Central memory CD8-positive, alpha-beta T cell (primary cell): Measurements from ENCODE around the gene PAQR8.
"Not testable (repeated sequence)": the region's sequence is repeated elsewhere in the genome, so short reads cannot be mapped to it uniquely, and the experiment has no call there.

Experiments used
- ATAC-seq: fragments of 150-1000 bp; cut with Tn5 transposase; replicated peaks from 2 replicates; pipeline ENCODE4 v1.10.0; 2022; ENCODE audit warnings: mild to moderate bottlenecking, moderate FRiP score, moderate number of reproducible peaks; ENCODE audit not compliant: poor library complexity, severe bottlenecking; ENCODE audit errors: extremely low read depth
- DNase-seq, 2 donors: peaks; one replicate each; pipeline ENCODE4 v3.0.0; 2021; ENCODE audit warnings: low spot score in 2 of 2
- H3K27ac Mint-ChIP-seq: one replicate; pipeline ENCODE4 v1.8.0; 2022; ENCODE audit warnings: low read depth, mild to moderate bottlenecking, moderate library complexity, mixed read lengths
- H3K27me3 Mint-ChIP-seq: one replicate; pipeline ENCODE4 v1.8.0; 2022; ENCODE audit warnings: mixed read lengths
- H3K36me3 Mint-ChIP-seq: one replicate; pipeline ENCODE4 v1.8.0; 2022; ENCODE audit warnings: mild to moderate bottlenecking, moderate library complexity, mixed read lengths; ENCODE audit not compliant: insufficient read depth
- H3K4me1 Mint-ChIP-seq: one replicate; pipeline ENCODE4 v1.8.0; 2022; ENCODE audit warnings: mixed read lengths
- H3K4me3 Mint-ChIP-seq: one replicate; pipeline ENCODE4 v1.8.0; 2022; ENCODE audit warnings: mild to moderate bottlenecking, moderate library complexity, mixed read lengths
- H3K9me3 Mint-ChIP-seq: one replicate; pipeline ENCODE4 v1.8.0; 2022; ENCODE audit warnings: mixed read lengths

Gene PAQR8

DNA sequence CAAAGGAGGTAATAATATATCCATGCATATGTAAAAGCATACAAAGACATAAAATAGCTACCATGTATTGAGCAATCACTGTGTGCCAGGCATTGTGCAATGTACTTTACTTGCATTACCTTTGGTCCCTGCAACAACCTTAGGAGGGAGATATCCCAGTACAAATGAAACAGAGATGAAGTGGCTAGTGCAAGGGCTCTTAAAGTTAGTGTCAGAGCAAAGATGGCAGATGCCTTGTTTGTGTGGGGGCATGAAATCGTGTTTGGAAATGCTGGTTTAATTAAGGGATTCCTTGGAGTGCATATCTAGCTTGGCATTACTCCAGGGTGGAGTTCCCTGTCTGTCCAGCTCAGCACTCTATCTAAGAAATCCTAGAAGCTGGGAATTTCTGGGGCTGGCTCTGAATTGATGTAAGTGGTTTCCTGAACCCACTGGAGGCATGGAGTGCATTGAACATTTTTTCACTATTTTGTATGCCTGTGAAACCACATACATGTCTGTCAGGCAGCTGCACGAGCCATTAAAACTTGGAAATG, 9.8 kb downstream of the PAQR8 start:
- H3K9me3 Mint-ChIP-seq, result peaks cover 14% of the 10 kb centered on the region
- H3K4me1 Mint-ChIP-seq, result peaks cover 90% of the 10 kb centered on the region
- ATAC-seq, result no peak
- no peak overlapping the region for H3K4me3 Mint-ChIP-seq
- H3K27me3 Mint-ChIP-seq, result no peaks in the 10 kb centered on the region
- peaks cover 16% of the 10 kb centered on the region for H3K36me3 Mint-ChIP-seq
- no peak for DNase-seq
- no peak overlapping the region for H3K27ac Mint-ChIP-seq

DNA sequence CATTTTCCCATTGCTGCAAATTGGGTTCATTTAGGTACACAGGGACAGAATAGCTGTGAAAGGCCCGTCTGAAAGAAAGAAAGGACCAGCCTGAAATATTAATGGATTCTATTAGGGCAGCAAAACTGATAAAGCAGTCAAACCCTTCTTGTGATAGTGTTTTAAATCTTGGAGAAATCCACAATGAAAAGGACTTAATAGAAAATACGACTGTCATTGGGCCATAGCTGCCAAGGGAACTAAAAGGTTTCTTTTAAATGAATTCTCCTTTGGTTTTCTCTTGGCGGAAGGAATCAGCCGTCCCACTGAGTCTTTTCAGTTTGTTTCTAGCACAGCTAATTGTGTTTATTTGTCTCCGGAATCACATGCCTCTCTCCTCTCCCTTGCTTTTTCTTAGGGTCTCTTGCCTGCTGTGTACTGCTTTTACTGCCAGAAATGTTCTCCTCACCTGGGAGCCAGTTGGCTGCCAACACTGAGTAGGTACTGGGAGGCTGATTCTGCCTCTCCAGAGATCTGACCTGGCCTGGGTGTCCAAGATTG, 11.3 kb downstream of the PAQR8 start:
- no peak for DNase-seq
- ATAC-seq, result no peak
- no peaks in the 10 kb centered on the region for H3K27me3 Mint-ChIP-seq
- H3K9me3 Mint-ChIP-seq, result peaks cover 14% of the 10 kb centered on the region
- H3K4me3 Mint-ChIP-seq, result no peak overlapping the region
- H3K4me1 Mint-ChIP-seq, result peaks cover 92% of the 10 kb centered on the region
- peaks cover 10% of the 10 kb centered on the region for H3K36me3 Mint-ChIP-seq
- no peak overlapping the region for H3K27ac Mint-ChIP-seq

DNA sequence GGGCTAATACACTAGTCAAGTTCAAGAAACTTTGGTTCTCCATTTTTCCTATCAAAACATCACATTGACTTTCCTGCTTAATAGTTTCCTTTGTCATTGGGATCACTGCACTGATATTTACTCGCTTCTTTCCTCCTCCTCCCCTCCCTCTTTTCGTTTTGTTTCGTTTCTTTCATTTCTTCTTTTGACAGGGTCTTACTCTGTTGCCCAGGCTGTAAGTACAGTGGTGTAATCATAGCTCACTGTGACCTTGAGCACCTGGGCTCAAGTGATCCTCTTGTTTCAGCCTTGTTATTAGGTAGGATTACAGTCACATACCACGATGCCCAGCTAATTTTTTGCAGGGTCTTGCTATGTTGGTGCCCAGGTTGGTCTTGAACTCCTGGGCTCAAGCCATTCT, 12.3 kb downstream of the PAQR8 start:
- no peak overlapping the region for H3K4me3 Mint-ChIP-seq
- H3K9me3 Mint-ChIP-seq, result peaks cover 14% of the 10 kb centered on the region
- H3K27me3 Mint-ChIP-seq, result no peaks in the 10 kb centered on the region
- H3K4me1 Mint-ChIP-seq, result peaks cover 88% of the 10 kb centered on the region
- peaks cover 10% of the 10 kb centered on the region for H3K36me3 Mint-ChIP-seq
- ATAC-seq, result no peak
- H3K27ac Mint-ChIP-seq, result no peak overlapping the region
- DNase-seq, result no peak

DNA sequence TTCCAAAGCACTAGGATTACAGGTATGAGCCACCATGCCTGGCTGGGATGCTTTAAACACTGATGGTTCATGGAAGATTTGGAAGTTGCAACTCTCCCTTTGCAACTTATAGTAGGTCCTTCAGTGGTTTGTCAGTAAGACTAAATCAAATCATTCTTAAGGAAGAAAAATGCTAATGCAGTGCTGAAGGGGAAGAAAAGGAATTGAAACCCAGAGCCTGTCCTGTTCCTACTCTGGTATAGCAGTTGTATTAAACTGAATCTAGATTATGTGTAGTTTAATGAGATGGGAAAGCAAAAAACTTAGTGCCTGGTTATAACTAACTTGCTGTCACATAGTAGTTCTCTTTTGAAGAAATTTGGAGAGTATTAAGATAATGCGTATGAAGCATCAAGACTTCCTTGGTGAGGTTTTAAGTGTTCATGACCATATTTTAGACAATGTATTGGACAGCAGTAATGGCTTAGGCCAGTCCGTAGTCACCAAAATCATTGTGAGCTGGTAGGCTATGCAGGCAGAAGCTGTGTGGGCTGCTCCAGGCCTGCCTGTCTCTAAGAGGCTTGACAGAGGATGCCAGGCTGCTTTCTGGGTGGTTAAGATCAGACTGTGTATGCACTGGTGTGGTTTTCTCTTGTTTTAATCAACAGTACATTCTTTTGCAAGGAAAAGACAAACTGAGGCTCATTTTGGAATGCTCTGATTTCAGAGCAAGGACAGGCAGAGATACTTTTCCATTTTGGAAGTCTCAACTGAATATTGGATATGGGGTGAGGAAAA, 14.0 kb downstream of the PAQR8 start:
- peak; percentile 75 for ATAC-seq
- peak overlapping the region; percentile 47 for H3K4me3 Mint-ChIP-seq

DNA sequence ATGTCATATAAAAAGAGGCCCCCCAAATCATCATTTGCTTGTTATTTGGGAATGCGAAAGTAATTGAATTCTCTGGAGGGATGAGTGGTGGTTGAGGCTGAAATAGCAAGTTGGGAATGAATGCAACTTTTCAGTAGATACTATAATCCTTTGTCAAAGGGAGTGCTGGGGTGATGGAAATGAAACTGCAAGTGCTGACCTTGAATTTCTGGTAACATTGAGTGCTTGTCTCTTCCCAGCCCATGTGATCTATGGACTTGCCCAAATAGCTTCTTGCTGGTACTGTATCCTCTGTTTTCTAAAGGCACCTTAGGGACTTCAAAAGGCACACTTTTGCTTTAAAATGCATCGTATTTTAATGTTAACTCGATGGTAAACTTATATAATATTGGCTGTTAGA, 14.8 kb downstream of the PAQR8 start:
- Mint-ChIP-seq H3K4me1 (peaks cover 74% of the 10 kb centered on the region), H3K36me3 (peaks cover 12% of the 10 kb centered on the region)
- no peak for ATAC-seq

More for the DNA sequence above, 14.0 kb downstream of the PAQR8 start:
- no peaks in the 10 kb centered on the region for H3K27me3 Mint-ChIP-seq
- peaks cover 80% of the 10 kb centered on the region for H3K4me1 Mint-ChIP-seq
- peaks cover 9% of the 10 kb centered on the region for H3K36me3 Mint-ChIP-seq
- peak overlapping the region; percentile 50 for H3K27ac Mint-ChIP-seq
- H3K9me3 Mint-ChIP-seq, result peaks cover 14% of the 10 kb centered on the region
- no peak for DNase-seq

DNA sequence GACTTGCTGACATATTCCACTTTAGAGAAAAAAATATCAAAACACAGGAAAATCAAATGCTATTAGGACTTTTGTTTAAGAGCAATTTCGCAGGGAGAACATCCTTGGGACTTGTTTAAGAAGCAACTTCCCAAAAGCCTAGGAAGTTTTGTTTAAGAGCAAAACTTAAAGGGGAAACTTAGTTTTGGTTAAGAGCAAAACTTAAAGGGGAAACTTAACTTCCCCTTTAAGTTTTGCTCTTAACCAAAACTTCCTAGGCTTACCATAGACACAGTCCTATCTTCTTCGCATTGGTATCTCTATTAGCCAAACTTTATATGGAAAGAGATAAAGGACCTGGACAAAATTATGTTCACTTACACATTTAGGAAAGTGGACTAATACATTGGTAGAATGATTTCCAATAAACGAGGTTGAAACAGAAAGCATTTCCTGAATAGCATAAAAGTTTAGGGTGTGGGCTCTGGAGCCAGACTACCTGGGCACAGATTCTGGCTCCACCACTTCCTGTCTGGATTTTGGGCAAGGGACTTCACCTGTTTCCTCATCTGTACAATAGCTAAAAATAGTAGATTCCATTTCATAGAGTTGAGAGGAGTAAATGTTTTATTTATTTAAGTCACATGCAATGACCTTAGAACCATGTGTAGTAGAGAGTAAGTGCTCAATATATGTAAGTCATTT, 15.7 kb downstream of the PAQR8 start:
- H3K4me3 Mint-ChIP-seq, result no peak overlapping the region
- H3K27ac Mint-ChIP-seq, result peak overlapping the region; percentile 45

More for the DNA sequence above, 14.8 kb downstream of the PAQR8 start:
- no peak for DNase-seq
- Mint-ChIP-seq H3K9me3 (peaks cover 14% of the 10 kb centered on the region), H3K27ac (peak overlapping the region; percentile 45), H3K27me3 (no peaks in the 10 kb centered on the region), H3K4me3 (no peak overlapping the region)

DNA sequence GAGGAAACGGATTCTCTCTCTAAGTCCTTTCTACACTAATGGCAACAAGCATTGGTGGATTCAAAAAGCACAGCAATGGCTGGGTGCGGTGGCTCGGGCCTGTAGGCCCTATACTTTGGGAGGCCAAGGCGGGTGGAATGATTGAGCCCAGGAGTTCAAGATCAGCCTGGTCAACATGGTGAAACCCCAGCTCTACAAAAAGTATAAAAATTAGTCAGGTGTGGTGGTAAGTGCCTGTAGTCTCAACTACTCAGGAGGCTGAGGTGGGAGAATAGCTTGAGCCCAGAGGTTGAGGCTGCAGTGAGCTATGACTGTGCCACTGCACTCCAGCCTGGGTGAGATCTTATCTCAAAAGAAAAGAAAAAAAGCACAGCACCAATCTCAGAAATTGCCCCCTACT, 19.3 kb downstream of the PAQR8 start:
- Mint-ChIP-seq H3K36me3 (peaks cover 7% of the 10 kb centered on the region), H3K9me3 (no peaks in the 10 kb centered on the region), H3K4me1 (peaks cover 57% of the 10 kb centered on the region), H3K27ac (peak overlapping the region; percentile 25), H3K4me3 (no peak overlapping the region), H3K27me3 (no peaks in the 10 kb centered on the region)
- DNase-seq (no peak), ATAC-seq (no peak)

More for the DNA sequence above, 15.7 kb downstream of the PAQR8 start:
- DNase-seq (no peak), ATAC-seq (no peak)
- Mint-ChIP-seq H3K27me3 (no peaks in the 10 kb centered on the region), H3K4me1 (peaks cover 65% of the 10 kb centered on the region), H3K36me3 (peaks cover 12% of the 10 kb centered on the region), H3K9me3 (peaks cover 14% of the 10 kb centered on the region)

DNA sequence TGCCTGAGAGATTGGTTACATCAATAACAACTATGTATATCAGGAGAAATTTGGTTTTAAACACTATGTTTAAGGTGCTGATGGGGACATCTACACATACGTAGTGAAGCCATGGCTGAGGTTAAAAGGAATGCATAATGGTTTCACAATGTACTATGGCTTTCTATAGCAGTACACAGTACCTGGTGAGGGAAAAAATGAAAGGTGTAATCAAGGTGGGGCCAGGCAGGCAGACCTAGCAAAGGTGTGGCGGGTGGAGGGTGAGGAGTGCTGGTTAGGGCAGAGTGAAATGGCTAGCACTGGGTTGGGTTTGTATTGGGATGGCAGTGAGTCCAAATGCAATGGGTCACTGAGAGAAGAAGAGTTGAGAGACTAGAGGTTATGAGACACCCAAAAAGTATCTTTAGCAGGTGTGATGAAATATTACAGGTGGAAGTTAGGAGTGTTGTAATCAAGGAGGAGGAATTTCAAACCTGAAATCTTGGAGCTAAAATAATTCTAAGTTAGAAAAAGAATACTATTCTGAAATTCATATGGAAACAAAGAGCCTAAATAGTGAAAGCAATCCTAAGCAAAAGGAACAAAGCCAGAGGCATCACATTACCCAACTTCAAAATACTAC, 22.3 kb downstream of the PAQR8 start:
- Mint-ChIP-seq H3K4me1 (peaks cover 41% of the 10 kb centered on the region), H3K27me3 (no peaks in the 10 kb centered on the region)

DNA sequence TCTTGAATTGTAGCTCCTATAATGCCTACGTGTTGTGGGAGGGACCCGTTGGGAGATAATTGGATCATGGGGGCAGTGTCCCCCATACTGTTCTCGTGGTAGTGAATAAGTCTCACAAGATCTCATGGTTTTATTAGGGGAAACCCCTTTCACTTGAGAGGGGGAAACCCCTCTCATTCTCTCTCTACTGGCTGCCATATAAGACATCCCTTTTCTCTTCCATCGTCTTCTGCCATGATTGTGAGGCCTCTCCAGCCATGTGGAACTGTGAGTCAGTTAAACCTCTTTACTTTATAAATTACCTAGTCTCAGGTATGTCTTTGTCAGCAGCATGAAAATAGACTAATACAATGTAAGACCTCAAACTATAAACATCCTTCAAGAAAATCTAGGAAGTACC, 23.1 kb downstream of the PAQR8 start:
- peak overlapping the region; percentile 42 for H3K27ac Mint-ChIP-seq
- peaks cover 12% of the 10 kb centered on the region for H3K36me3 Mint-ChIP-seq
- DNase-seq (no peak), ATAC-seq (no peak)
- H3K27me3 Mint-ChIP-seq, result no peaks in the 10 kb centered on the region
- no peak overlapping the region for H3K4me3 Mint-ChIP-seq
- H3K9me3 Mint-ChIP-seq, result no peaks in the 10 kb centered on the region
- peaks cover 45% of the 10 kb centered on the region for H3K4me1 Mint-ChIP-seq

More for the DNA sequence above, 22.3 kb downstream of the PAQR8 start:
- H3K4me3 Mint-ChIP-seq, result no peak overlapping the region
- peaks cover 8% of the 10 kb centered on the region for H3K36me3 Mint-ChIP-seq
- no peaks in the 10 kb centered on the region for H3K9me3 Mint-ChIP-seq
- no peak for DNase-seq
- H3K27ac Mint-ChIP-seq, result peak overlapping the region; percentile 4
- ATAC-seq, result no peak

DNA sequence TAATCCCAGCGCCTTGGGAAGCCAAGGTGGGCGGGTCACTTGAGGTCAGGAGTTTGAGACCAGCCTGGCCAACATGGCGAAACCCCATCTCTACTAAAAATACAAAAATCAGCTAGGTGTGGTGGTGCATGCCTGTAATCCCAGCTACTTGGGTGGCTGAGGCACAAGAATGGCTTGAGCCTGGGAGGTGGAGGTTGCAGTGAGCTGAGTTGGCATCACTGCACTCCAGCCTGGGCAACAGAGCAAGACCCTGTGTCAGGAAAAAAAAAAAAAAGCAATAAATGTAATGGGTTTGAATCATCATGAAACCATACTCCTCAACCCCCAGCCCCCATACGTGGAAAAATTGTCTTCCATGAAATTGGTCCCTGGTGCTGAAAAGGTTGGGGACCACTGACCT, 26.2 kb downstream of the PAQR8 start:
- H3K36me3 Mint-ChIP-seq, result peaks cover 16% of the 10 kb centered on the region
- not testable (repeated sequence) for DNase-seq, ATAC-seq, H3K4me3 Mint-ChIP-seq, H3K9me3 Mint-ChIP-seq, H3K27me3 Mint-ChIP-seq
- peak overlapping the region; percentile 96 for H3K27ac Mint-ChIP-seq
- H3K4me1 Mint-ChIP-seq, result peaks cover 69% of the 10 kb centered on the region

DNA sequence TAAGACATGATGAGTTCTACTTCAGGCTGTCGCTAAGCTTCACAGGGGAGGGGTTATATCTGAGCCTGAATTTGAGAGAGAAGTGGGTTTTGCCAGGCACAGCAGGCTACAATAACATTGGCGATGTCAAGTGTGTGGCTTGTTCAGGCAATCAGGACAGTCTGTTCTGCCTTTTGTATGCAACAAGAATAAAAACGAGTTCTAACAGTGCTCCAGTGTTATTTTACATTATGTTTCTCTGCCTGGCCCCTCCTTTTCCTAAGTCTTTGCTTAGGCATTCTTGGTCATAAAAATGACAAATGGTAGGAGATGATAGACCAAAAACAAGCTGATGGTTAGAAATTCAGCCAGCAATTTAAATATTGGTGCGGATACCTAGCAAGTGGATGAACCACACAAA, 26.8 kb downstream of the PAQR8 start:
- peak overlapping the region; percentile 80 for H3K4me3 Mint-ChIP-seq
- peaks cover 73% of the 10 kb centered on the region for H3K4me1 Mint-ChIP-seq

DNA sequence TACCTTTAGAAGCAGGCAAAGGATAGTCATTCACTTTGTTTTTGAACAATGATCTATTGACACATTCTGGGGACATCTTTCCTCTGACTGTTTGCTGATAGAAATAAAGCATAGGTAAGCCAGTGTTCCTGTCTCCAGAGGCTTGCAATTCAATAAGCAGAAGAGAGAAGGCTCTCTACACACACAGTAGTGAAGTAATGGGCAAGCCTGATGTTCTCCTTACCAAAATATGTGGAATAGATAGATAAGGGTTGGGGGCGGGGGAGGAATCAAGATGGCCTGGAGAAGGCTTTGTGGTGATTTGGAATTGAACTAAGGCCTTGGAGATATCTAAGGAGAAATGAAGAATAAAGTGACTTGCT, 27.3 kb downstream of the PAQR8 start:
- Mint-ChIP-seq H3K4me1 (peaks cover 73% of the 10 kb centered on the region), H3K4me3 (peak overlapping the region; percentile 80), H3K27ac (peak overlapping the region; percentile 96), H3K27me3 (no peaks in the 10 kb centered on the region), H3K36me3 (peaks cover 16% of the 10 kb centered on the region), H3K9me3 (no peaks in the 10 kb centered on the region)
- ATAC-seq, result no peak
- no peak for DNase-seq

More for the DNA sequence above, 26.8 kb downstream of the PAQR8 start:
- no peaks in the 10 kb centered on the region for H3K9me3 Mint-ChIP-seq
- peaks cover 16% of the 10 kb centered on the region for H3K36me3 Mint-ChIP-seq
- H3K27me3 Mint-ChIP-seq, result no peaks in the 10 kb centered on the region
- DNase-seq, result no peak
- H3K27ac Mint-ChIP-seq, result peak overlapping the region; percentile 96
- no peak for ATAC-seq
